Bronchial epithelial cell (primary cell): ENCODE measurements around the gene FANCB. TPM values are rescaled to one million over a fixed set of nuclear protein-coding genes. Genes with fewer than 3 reads are reported as not detected.
A peak's percentile ranks its signal among the peaks of the same experiment; 100 is the strongest.

ENCODE experiments used
- DNase-seq: peaks from one replicate; pipeline ENCODE4 v3.0.0-alpha.2; 2010; ENCODE audit warnings: low read depth
- FAIRE-seq: peaks from 2 replicates; lab custom pipeline; 2011; peaks lifted over from hg19 to GRCh38; lab: Jason Lieb, UNC
- H3K27me3 ChIP-seq: 2 replicates; pipeline ENCODE4 v1.5.1; 2011; ENCODE audit warnings: low read length; ENCODE audit not compliant: control insufficient read depth, insufficient read depth
- H3K36me3 ChIP-seq: 2 replicates; pipeline ENCODE4 v1.5.1; 2011; ENCODE audit warnings: low read length; ENCODE audit not compliant: control insufficient read depth, insufficient read depth
- H3K4me3 ChIP-seq: 2 replicates; pipeline ENCODE4 v1.5.1; 2011; ENCODE audit warnings: mild to moderate bottlenecking, low read depth, low read length, control low read depth
- total RNA-seq: library from RNA; depleted of rRNA; stranded (reverse); fragments of >200 nt; gene quantifications from 2 replicates; pipeline ENCODE4 v1.2.1, GENCODE V29; 2014
- TF ChIP-seq, protein P1 (sequence below): IDR thresholded peaks from 2 replicates; pipeline ENCODE4 v1.5.1; 2011; ENCODE audit warnings: mild to moderate bottlenecking, moderate library complexity, low read length, control low read depth, inconsistent platforms; ENCODE audit not compliant: insufficient read depth, severe bottlenecking

Gene FANCB
- total RNA-seq, 1 donor from 2014 or later, result 1.8 TPM

DNA sequence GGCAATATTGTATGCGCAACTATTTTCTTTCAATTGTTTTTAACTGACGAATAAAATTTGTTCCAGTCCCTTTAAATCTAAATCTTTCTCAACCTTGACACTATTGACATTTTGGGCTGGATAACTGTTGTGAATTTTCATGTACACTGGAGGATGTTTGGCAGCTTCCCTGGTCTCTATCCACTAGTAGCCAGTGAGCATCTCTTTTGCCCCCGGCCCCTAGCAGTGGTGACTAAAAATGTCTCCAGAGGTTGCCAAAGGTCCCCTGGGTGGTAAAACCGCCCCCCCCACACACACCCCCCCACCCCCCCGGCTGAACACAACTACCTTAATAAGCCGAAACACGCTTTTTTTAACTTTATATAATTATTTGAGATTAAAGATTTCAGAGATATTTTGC, 514 bp downstream of the FANCB start:
- no peak for FAIRE-seq
- Histone ChIP-seq H3K4me3 (peak overlapping the region; percentile 58), H3K36me3 (no peaks in the 10 kb centered on the region), H3K27me3 (no peaks in the 10 kb centered on the region)
- TF ChIP-seq, protein P1, sequence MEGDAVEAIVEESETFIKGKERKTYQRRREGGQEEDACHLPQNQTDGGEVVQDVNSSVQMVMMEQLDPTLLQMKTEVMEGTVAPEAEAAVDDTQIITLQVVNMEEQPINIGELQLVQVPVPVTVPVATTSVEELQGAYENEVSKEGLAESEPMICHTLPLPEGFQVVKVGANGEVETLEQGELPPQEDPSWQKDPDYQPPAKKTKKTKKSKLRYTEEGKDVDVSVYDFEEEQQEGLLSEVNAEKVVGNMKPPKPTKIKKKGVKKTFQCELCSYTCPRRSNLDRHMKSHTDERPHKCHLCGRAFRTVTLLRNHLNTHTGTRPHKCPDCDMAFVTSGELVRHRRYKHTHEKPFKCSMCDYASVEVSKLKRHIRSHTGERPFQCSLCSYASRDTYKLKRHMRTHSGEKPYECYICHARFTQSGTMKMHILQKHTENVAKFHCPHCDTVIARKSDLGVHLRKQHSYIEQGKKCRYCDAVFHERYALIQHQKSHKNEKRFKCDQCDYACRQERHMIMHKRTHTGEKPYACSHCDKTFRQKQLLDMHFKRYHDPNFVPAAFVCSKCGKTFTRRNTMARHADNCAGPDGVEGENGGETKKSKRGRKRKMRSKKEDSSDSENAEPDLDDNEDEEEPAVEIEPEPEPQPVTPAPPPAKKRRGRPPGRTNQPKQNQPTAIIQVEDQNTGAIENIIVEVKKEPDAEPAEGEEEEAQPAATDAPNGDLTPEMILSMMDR, result no peak
- DNase-seq, result no peak

DNA sequence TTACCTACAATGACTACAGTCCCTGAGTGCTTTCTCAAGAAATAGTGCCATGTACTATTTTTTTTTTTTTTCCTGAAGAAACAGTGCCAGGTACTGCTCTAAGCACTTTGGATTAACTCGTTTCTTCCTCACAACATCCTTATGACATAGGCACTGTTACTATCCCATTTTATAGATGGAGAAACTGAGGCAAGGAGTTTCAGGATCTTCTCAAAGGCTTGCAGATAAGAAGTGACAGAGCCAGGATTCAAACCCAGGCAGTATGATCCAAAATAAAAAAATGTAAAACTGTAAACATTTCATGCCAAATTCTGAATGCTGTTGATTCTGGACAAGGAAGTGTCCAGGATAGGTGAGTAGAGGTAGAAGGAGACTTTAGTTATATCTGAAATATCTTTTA, 1.1 kb downstream of the FANCB start:
- Histone ChIP-seq H3K4me3 (no peak overlapping the region), H3K27me3 (no peaks in the 10 kb centered on the region), H3K36me3 (no peaks in the 10 kb centered on the region)
- DNase-seq, result no peak
- no peak for FAIRE-seq
- TF ChIP-seq, protein P1, result no peak

DNA sequence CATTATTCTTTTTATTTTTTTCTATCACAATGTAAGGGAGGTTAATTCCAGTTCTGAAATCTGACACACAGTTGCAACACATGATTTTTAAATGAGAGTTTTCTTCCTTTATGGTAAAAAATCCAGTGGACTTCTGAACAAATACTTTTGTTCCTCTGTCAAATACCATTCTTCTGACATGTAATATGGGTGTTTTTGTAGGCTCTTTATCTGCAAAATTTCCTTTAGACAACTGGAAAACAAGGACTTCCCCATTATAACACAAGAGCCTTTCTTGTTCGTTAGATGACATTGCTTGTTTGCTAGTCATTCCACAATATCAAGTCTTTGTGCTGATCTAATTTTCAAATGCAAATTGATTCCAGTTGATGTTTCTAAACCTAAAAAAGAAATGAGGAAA, 7.7 kb downstream of the FANCB start:
- DNase-seq (no peak), FAIRE-seq (no peak)
- H3K36me3 ChIP-seq, result no peaks in the 10 kb centered on the region
- no peak overlapping the region for H3K4me3 ChIP-seq
- TF ChIP-seq, protein P1, result no peak
- no peaks in the 10 kb centered on the region for H3K27me3 ChIP-seq

DNA sequence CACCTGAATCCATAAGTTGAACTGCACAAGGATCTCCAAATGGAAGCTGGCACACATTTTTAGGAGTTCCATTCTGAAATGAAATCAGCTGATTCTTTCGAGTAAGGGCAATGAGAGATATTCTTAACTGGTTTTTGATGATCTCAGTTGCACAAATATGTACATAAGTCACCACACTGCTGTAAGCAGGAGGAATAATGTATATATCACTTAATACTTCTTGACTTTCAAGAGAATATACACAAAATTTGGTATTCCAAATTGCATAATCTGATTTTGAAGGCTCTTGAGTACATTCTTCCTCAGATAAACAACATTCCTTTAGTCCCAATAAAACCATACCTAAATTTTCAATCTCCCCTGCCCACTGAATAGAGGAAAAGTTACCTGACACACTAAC, 8.2 kb downstream of the FANCB start:
- no peak for FAIRE-seq
- Histone ChIP-seq H3K36me3 (no peaks in the 10 kb centered on the region), H3K27me3 (no peaks in the 10 kb centered on the region), H3K4me3 (no peak overlapping the region)
- TF ChIP-seq, protein P1, result no peak
- DNase-seq, result peak; percentile 46

DNA sequence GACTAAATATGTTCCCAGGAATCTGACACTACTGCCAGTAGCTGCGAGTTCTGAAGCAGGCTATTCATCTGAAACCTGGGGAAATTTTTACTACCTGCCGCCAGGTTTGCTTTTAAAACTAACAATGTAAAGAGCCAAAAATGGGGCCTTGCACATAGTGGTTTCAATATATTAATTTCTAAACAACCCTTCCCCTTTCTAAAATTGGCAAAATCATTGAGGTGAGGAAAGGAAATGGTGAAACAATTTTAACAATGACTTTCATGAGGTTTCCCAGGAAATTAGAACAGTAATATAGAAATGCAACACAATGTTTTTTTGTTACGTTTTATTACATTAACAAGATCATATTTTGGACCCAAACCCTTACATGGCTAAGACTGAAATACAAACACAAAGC, 21.3 kb downstream of the FANCB start:
- TF ChIP-seq, protein P1, result no peak
- H3K27me3 ChIP-seq, result no peaks in the 10 kb centered on the region
- no peaks in the 10 kb centered on the region for H3K36me3 ChIP-seq
- DNase-seq (no peak), FAIRE-seq (no peak)
- no peak overlapping the region for H3K4me3 ChIP-seq

DNA sequence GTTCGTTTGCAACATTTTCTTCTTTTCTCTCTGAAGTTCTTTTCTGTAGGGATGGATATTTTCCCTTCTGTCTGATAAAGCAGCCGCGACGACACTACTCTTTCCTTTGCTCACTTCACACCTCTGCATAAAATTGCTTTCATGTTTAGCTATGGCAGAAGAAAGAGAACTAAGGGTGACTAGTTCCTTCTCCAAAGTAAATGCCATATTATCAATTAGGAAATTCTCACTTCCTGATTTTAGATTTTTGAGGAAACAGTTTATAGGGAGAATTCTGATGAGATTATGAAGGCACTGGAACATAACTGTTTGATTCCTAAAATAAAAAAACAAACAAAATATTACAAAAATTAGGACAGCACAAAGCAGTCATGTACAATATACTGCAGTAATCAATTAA, 29.2 kb downstream of the FANCB start:
- DNase-seq, result no peak
- TF ChIP-seq, protein P1, result no peak
- no peak overlapping the region for H3K4me3 ChIP-seq
- FAIRE-seq, result no peak
- no peaks in the 10 kb centered on the region for H3K27me3 ChIP-seq
- no peaks in the 10 kb centered on the region for H3K36me3 ChIP-seq
